ENCODE data around the gene GPC3. TPM values are rescaled to one million over a fixed set of nuclear protein-coding genes. Genes with fewer than 3 reads are reported as not detected.
"Not testable (repeated sequence)": the region's sequence is repeated elsewhere in the genome, so short reads cannot be mapped to it uniquely, and the experiment has no call there.

Gene GPC3
- total RNA-seq, 1 experiment from 2014 or later: not detected

- DNase-seq (ENCODE audit: low read depth): no peak
These were observed 329.8 kb downstream of the GPC3 start for GRCh38 chrX:133655275-133656265.

GRCh38 chrX:133654811-133655210 lies 330.6 kb downstream of the GPC3 start:
- no peak for DNase-seq (ENCODE audit: low read depth)

- DNase-seq (ENCODE audit: low read depth): no peak
These were observed 332.0 kb downstream of the GPC3 start for GRCh38 chrX:133653358-133653757.

GRCh38 chrX:133652185-133652584 lies 333.2 kb downstream of the GPC3 start:
- no peak for DNase-seq (ENCODE audit: low read depth)

GRCh38 chrX:133650239-133650638 lies 335.2 kb downstream of the GPC3 start:
- no peak for DNase-seq (ENCODE audit: low read depth)

GRCh38 chrX:133649651-133650050 lies 335.7 kb downstream of the GPC3 start:
- DNase-seq (ENCODE audit: low read depth): no peak

- DNase-seq (ENCODE audit: low read depth): no peak
These were observed 336.8 kb downstream of the GPC3 start for GRCh38 chrX:133648594-133648993.

- DNase-seq (ENCODE audit: low read depth): no peak
These were observed 338.7 kb downstream of the GPC3 start for GRCh38 chrX:133646719-133647116.

GRCh38 chrX:133645977-133646718 lies 339.2 kb downstream of the GPC3 start:
- DNase-seq (ENCODE audit: low read depth): peak; percentile 0

GRCh38 chrX:133645256-133645655 lies 340.1 kb downstream of the GPC3 start:
- no peak for DNase-seq (ENCODE audit: low read depth)

GRCh38 chrX:133640161-133641015 lies 345.0 kb downstream of the GPC3 start:
- no peak for DNase-seq (ENCODE audit: low read depth)

GRCh38 chrX:133639726-133640125 lies 345.7 kb downstream of the GPC3 start:
- DNase-seq (ENCODE audit: low read depth): no peak

- DNase-seq (ENCODE audit: low read depth): peak; percentile 69
These were observed 347.1 kb downstream of the GPC3 start for GRCh38 chrX:133638285-133638684.

- no peak for DNase-seq (ENCODE audit: low read depth)
These were observed 347.6 kb downstream of the GPC3 start for GRCh38 chrX:133637765-133638164.

GRCh38 chrX:133636009-133636408 lies 349.4 kb downstream of the GPC3 start:
- DNase-seq (ENCODE audit: low read depth): no peak

GRCh38 chrX:133634416-133634815 lies 351.0 kb downstream of the GPC3 start:
- no peak for DNase-seq (ENCODE audit: low read depth)

- no peak for DNase-seq (ENCODE audit: low read depth)
These were observed 351.4 kb downstream of the GPC3 start for GRCh38 chrX:133633950-133634349.

GRCh38 chrX:133633162-133633561 lies 352.2 kb downstream of the GPC3 start:
- no peak for DNase-seq (ENCODE audit: low read depth)

- DNase-seq (ENCODE audit: low read depth): no peak
These were observed 355.0 kb downstream of the GPC3 start for GRCh38 chrX:133630362-133630761.

GRCh38 chrX:133627673-133628072 lies 357.7 kb downstream of the GPC3 start:
- DNase-seq (ENCODE audit: low read depth): no peak

- not testable (repeated sequence) for DNase-seq (ENCODE audit: low read depth)
These were observed 364.0 kb downstream of the GPC3 start for GRCh38 chrX:133621384-133621783.
